Measurements from ENCODE around the gene UGDH. TPM values are rescaled to one million over a fixed set of nuclear protein-coding genes. Genes with fewer than 3 reads are reported as not detected.
A peak's percentile ranks its signal among the peaks of the same experiment; 100 is the strongest.

Gene UGDH
- total and polyA plus RNA-seq, 9 of the 15 experiments (the other 6 are each of a cell fraction or from before 2014, with no cell fraction given): 5.5 to 21.7 (median 16.2) TPM

DNA sequence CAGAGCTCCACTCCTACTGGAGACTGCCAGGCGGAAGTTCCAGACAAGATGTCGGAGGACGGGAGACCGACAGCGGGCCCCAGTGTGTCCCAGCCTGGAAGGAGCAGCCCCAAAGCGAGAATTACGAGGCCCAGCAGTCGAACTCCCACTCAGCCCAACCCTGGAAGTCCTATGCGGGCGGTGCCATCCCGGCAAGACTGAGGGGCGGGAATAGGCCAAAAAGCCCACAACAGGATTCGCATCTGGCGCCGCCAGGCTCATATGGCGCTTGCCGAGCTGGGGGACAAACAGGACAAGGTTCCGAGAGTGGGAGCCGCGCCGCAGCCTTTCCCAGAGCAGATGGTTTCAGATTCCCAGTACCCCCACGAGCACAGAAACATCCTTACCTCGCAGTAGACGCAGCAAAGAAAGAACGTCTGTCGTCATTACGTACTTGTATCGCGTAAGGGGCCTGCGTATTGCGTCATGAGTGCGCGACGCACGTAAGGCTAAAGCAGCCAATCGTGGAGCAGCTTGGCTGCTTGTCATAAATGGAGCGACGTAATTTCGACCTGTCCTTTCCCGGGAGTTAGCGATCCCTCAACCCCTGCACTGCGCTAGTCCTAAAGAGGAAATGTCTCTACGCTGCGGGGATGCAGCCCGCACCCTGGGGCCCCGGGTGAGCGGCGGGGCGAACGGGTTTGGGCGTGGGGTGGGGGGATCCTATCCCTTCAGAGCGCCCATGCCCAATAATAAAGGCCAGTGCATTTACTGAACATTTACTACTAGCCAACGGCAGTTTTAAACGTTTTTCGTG, 68.5 kb downstream of the UGDH start, which contains the start of the genes LIAS and RPL9 (continued):
- no peak; the same call in 1 of the 2 replicates for TF ChIP-seq REST (IDR thresholded peaks at IDR 0.05; ENCODE audit: borderline replicate concordance)
- no peak for TF ChIP-seq REST (CRISPR knock-in tag; IDR thresholded peaks at IDR 0.05; ENCODE audit: low read depth)
- TF ChIP-seq, protein P1, sequence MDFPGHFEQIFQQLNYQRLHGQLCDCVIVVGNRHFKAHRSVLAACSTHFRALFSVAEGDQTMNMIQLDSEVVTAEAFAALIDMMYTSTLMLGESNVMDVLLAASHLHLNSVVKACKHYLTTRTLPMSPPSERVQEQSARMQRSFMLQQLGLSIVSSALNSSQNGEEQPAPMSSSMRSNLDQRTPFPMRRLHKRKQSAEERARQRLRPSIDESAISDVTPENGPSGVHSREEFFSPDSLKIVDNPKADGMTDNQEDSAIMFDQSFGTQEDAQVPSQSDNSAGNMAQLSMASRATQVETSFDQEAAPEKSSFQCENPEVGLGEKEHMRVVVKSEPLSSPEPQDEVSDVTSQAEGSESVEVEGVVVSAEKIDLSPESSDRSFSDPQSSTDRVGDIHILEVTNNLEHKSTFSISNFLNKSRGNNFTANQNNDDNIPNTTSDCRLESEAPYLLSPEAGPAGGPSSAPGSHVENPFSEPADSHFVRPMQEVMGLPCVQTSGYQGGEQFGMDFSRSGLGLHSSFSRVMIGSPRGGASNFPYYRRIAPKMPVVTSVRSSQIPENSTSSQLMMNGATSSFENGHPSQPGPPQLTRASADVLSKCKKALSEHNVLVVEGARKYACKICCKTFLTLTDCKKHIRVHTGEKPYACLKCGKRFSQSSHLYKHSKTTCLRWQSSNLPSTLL (IDR thresholded peaks at IDR 0.05): no peak
- TF ChIP-seq, protein P2, sequence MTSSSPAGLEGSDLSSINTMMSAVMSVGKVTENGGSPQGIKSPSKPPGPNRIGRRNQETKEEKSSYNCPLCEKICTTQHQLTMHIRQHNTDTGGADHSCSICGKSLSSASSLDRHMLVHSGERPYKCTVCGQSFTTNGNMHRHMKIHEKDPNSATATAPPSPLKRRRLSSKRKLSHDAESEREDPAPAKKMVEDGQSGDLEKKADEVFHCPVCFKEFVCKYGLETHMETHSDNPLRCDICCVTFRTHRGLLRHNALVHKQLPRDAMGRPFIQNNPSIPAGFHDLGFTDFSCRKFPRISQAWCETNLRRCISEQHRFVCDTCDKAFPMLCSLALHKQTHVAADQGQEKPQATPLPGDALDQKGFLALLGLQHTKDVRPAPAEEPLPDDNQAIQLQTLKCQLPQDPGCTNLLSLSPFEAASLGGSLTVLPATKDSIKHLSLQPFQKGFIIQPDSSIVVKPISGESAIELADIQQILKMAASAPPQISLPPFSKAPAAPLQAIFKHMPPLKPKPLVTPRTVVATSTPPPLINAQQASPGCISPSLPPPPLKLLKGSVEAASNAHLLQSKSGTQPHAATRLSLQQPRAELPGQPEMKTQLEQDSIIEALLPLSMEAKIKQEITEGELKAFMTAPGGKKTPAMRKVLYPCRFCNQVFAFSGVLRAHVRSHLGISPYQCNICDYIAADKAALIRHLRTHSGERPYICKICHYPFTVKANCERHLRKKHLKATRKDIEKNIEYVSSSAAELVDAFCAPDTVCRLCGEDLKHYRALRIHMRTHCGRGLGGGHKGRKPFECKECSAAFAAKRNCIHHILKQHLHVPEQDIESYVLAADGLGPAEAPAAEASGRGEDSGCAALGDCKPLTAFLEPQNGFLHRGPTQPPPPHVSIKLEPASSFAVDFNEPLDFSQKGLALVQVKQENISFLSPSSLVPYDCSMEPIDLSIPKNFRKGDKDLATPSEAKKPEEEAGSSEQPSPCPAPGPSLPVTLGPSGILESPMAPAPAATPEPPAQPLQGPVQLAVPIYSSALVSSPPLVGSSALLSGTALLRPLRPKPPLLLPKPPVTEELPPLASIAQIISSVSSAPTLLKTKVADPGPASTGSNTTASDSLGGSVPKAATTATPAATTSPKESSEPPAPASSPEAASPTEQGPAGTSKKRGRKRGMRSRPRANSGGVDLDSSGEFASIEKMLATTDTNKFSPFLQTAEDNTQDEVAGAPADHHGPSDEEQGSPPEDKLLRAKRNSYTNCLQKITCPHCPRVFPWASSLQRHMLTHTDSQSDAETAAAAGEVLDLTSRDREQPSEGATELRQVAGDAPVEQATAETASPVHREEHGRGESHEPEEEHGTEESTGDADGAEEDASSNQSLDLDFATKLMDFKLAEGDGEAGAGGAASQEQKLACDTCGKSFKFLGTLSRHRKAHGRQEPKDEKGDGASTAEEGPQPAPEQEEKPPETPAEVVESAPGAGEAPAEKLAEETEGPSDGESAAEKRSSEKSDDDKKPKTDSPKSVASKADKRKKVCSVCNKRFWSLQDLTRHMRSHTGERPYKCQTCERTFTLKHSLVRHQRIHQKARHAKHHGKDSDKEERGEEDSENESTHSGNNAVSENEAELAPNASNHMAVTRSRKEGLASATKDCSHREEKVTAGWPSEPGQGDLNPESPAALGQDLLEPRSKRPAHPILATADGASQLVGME (CRISPR knock-in tag; IDR thresholded peaks at IDR 0.05): no peak
- TF ChIP-seq ZNF507 (tag; conservative IDR thresholded peaks at IDR 0.05): no peak
- TF ChIP-seq ZBTB7A (IDR thresholded peaks at IDR 0.05; ENCODE audit: borderline replicate concordance, control insufficient read depth, low read depth, low read length): no peak
- peak; percentile 100 for TF ChIP-seq CREB1 (IDR thresholded peaks at IDR 0.05)
- TF ChIP-seq CREB1 (CRISPR knock-in tag; IDR thresholded peaks at IDR 0.05): peak; percentile 100
- no peak for TF ChIP-seq ZNF324 (CRISPR knock-in tag; IDR thresholded peaks at IDR 0.05)
- TF ChIP-seq FOXA1 (IDR thresholded peaks at IDR 0.05; ENCODE audit: borderline replicate concordance): no peak
- no peak for TF ChIP-seq KLF10 (CRISPR knock-in tag; IDR thresholded peaks at IDR 0.05)
- peak; percentile 76 for TF ChIP-seq FOS (IDR thresholded peaks at IDR 0.05; ENCODE audit: extremely low read depth, insufficient read length)
